Measurements from ENCODE around the gene RPL32.
"Not testable (repeated sequence)": the region's sequence is repeated elsewhere in the genome, so short reads cannot be mapped to it uniquely, and the experiment has no call there.

Gene RPL32

GRCh38 chr3:12882336-12883310 is 41.3 kb upstream of the RPL32 start:
- DNase-seq, result no peak
- H3K79me1 ChIP-seq (replicated peaks; ENCODE audit: low read length, poor library complexity, severe bottlenecking), result no peaks in the 10 kb centered on the region
- no peak overlapping the region for H2BK5ac ChIP-seq (ENCODE audit: low read depth, low read length, poor library complexity, severe bottlenecking)
- H3K9me3 ChIP-seq (ENCODE audit: control insufficient read depth, low read length), result no peaks in the 10 kb centered on the region
- WGBS, result 95% methylated on average over 62 of the region's 62 CpGs
- no peak overlapping the region for H4K8ac ChIP-seq (ENCODE audit: low read length)
- no peaks in the 10 kb centered on the region for H3K36me3 ChIP-seq (ENCODE audit: control insufficient read depth in 1 of 2, insufficient read depth in 2 of 2, low read depth in 1 of 2, low read length in 2 of 2)
- H3K4me2 ChIP-seq (ENCODE audit: low read length, poor library complexity, severe bottlenecking), result no peak overlapping the region
- H3K4me3 ChIP-seq (ENCODE audit: insufficient read depth in 1 of 2, low read depth in 1 of 2, low read length in 2 of 2), result no peak overlapping the region
- H2BK15ac ChIP-seq (ENCODE audit: low read depth, poor library complexity, severe bottlenecking), result no peak overlapping the region
- no peak overlapping the region for H3K18ac ChIP-seq (ENCODE audit: low read depth in 1 of 2, low read length in 2 of 2)
- no peak overlapping the region for H2AK5ac ChIP-seq (ENCODE audit: low read length, severe bottlenecking)
- H3K27me3 ChIP-seq (ENCODE audit: control insufficient read depth in 1 of 2, insufficient read depth in 1 of 2, low read length in 2 of 2), result peaks cover 22 to 42% of the 10 kb centered on the region in 2 experiments
- no peak overlapping the region for H2BK12ac ChIP-seq (ENCODE audit: low read length in 2 of 2)
- H3K4ac ChIP-seq (ENCODE audit: low read depth in 1 of 2, low read length in 2 of 2), result no peak overlapping the region
- no peak overlapping the region for H3K23ac ChIP-seq (ENCODE audit: low read length in 2 of 2)
- no peak overlapping the region for H3K27ac ChIP-seq (ENCODE audit: low read length, poor library complexity, severe bottlenecking)
- H4K91ac ChIP-seq (ENCODE audit: low read length), result no peak overlapping the region
- no peak overlapping the region for H3K9ac ChIP-seq (ENCODE audit: low read length)
- no peak overlapping the region for H2AFZ ChIP-seq (ENCODE audit: low read depth, low read length)
- no peak overlapping the region for H2BK120ac ChIP-seq (ENCODE audit: low read depth, low read length)
- H3K4me1 ChIP-seq (ENCODE audit: control insufficient read depth, insufficient read depth, low read depth, low read length), result peaks cover 5% of the 10 kb centered on the region
- H3K14ac ChIP-seq (ENCODE audit: low read length in 2 of 2), result no peak overlapping the region

DNA sequence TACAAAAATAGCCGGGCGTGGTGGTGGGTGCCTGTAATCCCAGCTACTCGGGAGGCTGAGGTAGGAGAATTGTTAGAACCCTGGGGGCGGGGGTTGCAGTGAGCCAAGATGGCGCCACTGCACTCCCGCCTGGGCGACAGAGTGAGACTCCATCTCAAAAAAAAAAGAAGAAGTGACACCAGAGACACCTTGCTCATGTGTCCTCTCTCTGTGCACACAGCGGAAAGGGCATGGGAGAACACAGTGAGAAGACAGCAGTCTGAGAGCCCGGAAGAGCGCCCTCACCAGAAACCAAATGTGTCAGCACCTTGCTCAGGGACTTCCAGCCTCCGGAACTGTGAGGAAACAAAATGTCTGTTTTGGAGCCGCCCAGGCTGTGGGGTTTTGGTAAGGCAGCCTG is 40.5 kb upstream of the RPL32 start:
- H3K23ac ChIP-seq (ENCODE audit: low read length in 2 of 2), result not testable (repeated sequence)
- peaks cover 20 to 35% of the 10 kb centered on the region in 2 experiments for H3K27me3 ChIP-seq (ENCODE audit: control insufficient read depth in 1 of 2, insufficient read depth in 1 of 2, low read length in 2 of 2)

GRCh38 chr3:12879191-12879815 is 37.9 kb upstream of the RPL32 start:
- 93% methylated on average over 5 of the region's 5 CpGs for WGBS
- H3K18ac ChIP-seq (ENCODE audit: low read depth in 1 of 2, low read length in 2 of 2), result no peak overlapping the region
- H3K9ac ChIP-seq (ENCODE audit: low read length), result no peak overlapping the region

More for the DNA sequence above, 40.5 kb upstream of the RPL32 start:
- H3K27ac ChIP-seq (ENCODE audit: low read length, poor library complexity, severe bottlenecking); H3K4ac ChIP-seq (ENCODE audit: low read depth in 1 of 2, low read length in 2 of 2); H4K91ac ChIP-seq (ENCODE audit: low read length); H2AK5ac ChIP-seq (ENCODE audit: low read length, severe bottlenecking); H2BK5ac ChIP-seq (ENCODE audit: low read depth, low read length, poor library complexity, severe bottlenecking); H2BK12ac ChIP-seq (ENCODE audit: low read length in 2 of 2); H2BK120ac ChIP-seq (ENCODE audit: low read depth, low read length); H3K4me3 ChIP-seq (ENCODE audit: insufficient read depth in 1 of 2, low read depth in 1 of 2, low read length in 2 of 2); H2AFZ ChIP-seq (ENCODE audit: low read depth, low read length); H3K9ac ChIP-seq (ENCODE audit: low read length); DNase-seq; H3K4me2 ChIP-seq (ENCODE audit: low read length, poor library complexity, severe bottlenecking); H3K18ac ChIP-seq (ENCODE audit: low read depth in 1 of 2, low read length in 2 of 2); H2BK15ac ChIP-seq (ENCODE audit: low read depth, poor library complexity, severe bottlenecking); H3K79me1 ChIP-seq (replicated peaks; ENCODE audit: low read length, poor library complexity, severe bottlenecking); H3K9me3 ChIP-seq (ENCODE audit: control insufficient read depth, low read length); H3K14ac ChIP-seq (ENCODE audit: low read length in 2 of 2); H4K8ac ChIP-seq (ENCODE audit: low read length); H3K36me3 ChIP-seq (ENCODE audit: control insufficient read depth in 1 of 2, insufficient read depth in 2 of 2, low read depth in 1 of 2, low read length in 2 of 2); H3K4me1 ChIP-seq (ENCODE audit: control insufficient read depth, insufficient read depth, low read depth, low read length): not testable (repeated sequence)
- WGBS, result 91% methylated on average over 9 of the region's 12 CpGs

GRCh38 chr3:12878758-12879157 is 37.4 kb upstream of the RPL32 start:
- not testable (repeated sequence) for H3K79me1 ChIP-seq (replicated peaks; ENCODE audit: low read length, poor library complexity, severe bottlenecking); H3K4me3 ChIP-seq (ENCODE audit: insufficient read depth in 1 of 2, low read depth in 1 of 2, low read length in 2 of 2); DNase-seq; H3K14ac ChIP-seq (ENCODE audit: low read length in 2 of 2); H3K9me3 ChIP-seq (ENCODE audit: control insufficient read depth, low read length); H3K27ac ChIP-seq (ENCODE audit: low read length, poor library complexity, severe bottlenecking); H3K4me1 ChIP-seq (ENCODE audit: control insufficient read depth, insufficient read depth, low read depth, low read length); H4K91ac ChIP-seq (ENCODE audit: low read length); H2AFZ ChIP-seq (ENCODE audit: low read depth, low read length); H3K4me2 ChIP-seq (ENCODE audit: low read length, poor library complexity, severe bottlenecking); H2AK5ac ChIP-seq (ENCODE audit: low read length, severe bottlenecking); H3K4ac ChIP-seq (ENCODE audit: low read depth in 1 of 2, low read length in 2 of 2); H2BK5ac ChIP-seq (ENCODE audit: low read depth, low read length, poor library complexity, severe bottlenecking); H3K23ac ChIP-seq (ENCODE audit: low read length in 2 of 2); H2BK120ac ChIP-seq (ENCODE audit: low read depth, low read length); H3K18ac ChIP-seq (ENCODE audit: low read depth in 1 of 2, low read length in 2 of 2); H2BK12ac ChIP-seq (ENCODE audit: low read length in 2 of 2); H4K8ac ChIP-seq (ENCODE audit: low read length); H3K36me3 ChIP-seq (ENCODE audit: control insufficient read depth in 1 of 2, insufficient read depth in 2 of 2, low read depth in 1 of 2, low read length in 2 of 2); H3K9ac ChIP-seq (ENCODE audit: low read length); H2BK15ac ChIP-seq (ENCODE audit: low read depth, poor library complexity, severe bottlenecking)
- H3K27me3 ChIP-seq (ENCODE audit: control insufficient read depth in 1 of 2, insufficient read depth in 1 of 2, low read length in 2 of 2), result peaks cover 0 to 27% of the 10 kb centered on the region in 2 experiments
- 64% methylated on average over 2 of the region's 2 CpGs for WGBS

More at GRCh38 chr3:12879191-12879815, 37.9 kb upstream of the RPL32 start:
- Histone ChIP-seq H3K23ac (ENCODE audit: low read length in 2 of 2) (no peak overlapping the region), H3K27me3 (ENCODE audit: control insufficient read depth in 1 of 2, insufficient read depth in 1 of 2, low read length in 2 of 2) (peaks cover 0 to 31% of the 10 kb centered on the region in 2 experiments), H3K4me3 (ENCODE audit: insufficient read depth in 1 of 2, low read depth in 1 of 2, low read length in 2 of 2) (no peak overlapping the region), H2BK12ac (ENCODE audit: low read length in 2 of 2) (no peak overlapping the region), H2BK15ac (ENCODE audit: low read depth, poor library complexity, severe bottlenecking) (no peak overlapping the region), H4K8ac (ENCODE audit: low read length) (no peak overlapping the region), H2BK120ac (ENCODE audit: low read depth, low read length) (no peak overlapping the region), H2AFZ (ENCODE audit: low read depth, low read length) (no peak overlapping the region), H3K4ac (ENCODE audit: low read depth in 1 of 2, low read length in 2 of 2) (no peak overlapping the region), H3K27ac (ENCODE audit: low read length, poor library complexity, severe bottlenecking) (no peak overlapping the region), H3K14ac (ENCODE audit: low read length in 2 of 2) (no peak overlapping the region), H3K79me1 (replicated peaks; ENCODE audit: low read length, poor library complexity, severe bottlenecking) (no peaks in the 10 kb centered on the region), H3K4me2 (ENCODE audit: low read length, poor library complexity, severe bottlenecking) (no peak overlapping the region), H2AK5ac (ENCODE audit: low read length, severe bottlenecking) (no peak overlapping the region), H4K91ac (ENCODE audit: low read length) (no peak overlapping the region), H3K9me3 (ENCODE audit: control insufficient read depth, low read length) (no peaks in the 10 kb centered on the region), H2BK5ac (ENCODE audit: low read depth, low read length, poor library complexity, severe bottlenecking) (no peak overlapping the region), H3K4me1 (ENCODE audit: control insufficient read depth, insufficient read depth, low read depth, low read length) (peaks cover 11% of the 10 kb centered on the region), H3K36me3 (ENCODE audit: control insufficient read depth in 1 of 2, insufficient read depth in 2 of 2, low read depth in 1 of 2, low read length in 2 of 2) (no peaks in the 10 kb centered on the region)
- no peak for DNase-seq
